GM04504 (cell line): Measurements from ENCODE around the gene HDAC10.

Experiments
- DNase-seq: peaks from one replicate; pipeline ENCODE4 v3.0.0-alpha.2; 2012; ENCODE audit warnings: low read depth

Gene HDAC10

DNA sequence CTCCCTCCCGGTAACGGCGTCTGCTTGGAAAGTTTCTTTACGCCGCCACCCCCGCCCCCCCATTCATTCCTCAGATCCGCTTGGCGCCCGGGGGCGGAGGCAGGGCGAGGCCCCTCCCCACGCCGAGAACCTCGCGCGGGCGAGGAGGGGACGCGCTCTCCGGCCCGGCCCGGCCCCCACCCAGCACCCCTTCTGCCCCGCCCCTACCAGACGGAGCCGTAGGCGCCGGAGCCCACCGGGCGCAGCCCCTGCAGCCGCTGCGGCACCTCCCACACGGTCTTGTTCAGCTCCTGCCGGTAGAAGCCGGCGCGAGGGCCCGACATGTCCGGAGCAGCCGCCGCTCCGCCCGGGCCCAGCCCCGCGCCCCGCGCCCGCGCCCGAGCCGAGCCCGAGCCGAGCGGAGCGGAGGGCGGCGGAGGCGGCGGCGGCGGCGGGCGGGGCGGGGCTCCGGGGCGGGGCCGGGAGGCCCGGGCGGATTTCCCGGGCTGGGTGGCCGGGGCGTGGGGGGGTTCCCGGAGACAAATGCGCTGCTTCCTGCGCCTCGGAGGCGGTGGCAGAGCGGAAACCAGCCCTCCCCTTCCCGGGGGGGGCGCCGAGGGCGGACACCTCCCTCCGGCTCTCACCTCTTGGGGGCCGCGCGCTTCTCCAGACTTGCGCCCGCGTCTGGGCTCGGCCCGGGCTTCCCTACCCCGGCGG is 19.1 kb upstream of the HDAC10 start, which contains the start of gene MAPK11:
Gene MAPK11 (minus strand): TSS at position 411 of the 696 bp plus-strand sequence. CDS start 88 bp downstream, at position 323.
- no peak for DNase-seq

DNA sequence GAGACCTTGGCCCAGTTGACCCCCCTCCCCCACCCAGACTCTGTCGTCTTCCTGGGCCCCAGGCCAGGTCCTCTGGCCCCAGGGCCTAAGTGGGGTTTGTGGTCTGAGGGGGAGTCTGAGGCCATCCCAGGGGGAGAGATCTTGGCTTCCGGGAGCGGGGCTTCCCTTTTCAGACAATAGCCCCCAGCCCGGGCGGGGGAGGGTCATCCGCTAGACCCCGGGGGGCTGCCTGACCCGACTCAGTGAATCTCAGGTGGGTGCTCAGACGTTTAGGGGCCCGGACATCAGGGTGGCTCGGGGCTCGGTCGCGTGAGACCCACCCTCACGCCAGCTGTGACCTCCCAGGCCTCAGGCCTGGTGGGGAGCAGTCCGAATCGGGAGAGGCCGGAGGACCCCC is 18.5 kb upstream of the HDAC10 start:
- DNase-seq = no peak

DNA sequence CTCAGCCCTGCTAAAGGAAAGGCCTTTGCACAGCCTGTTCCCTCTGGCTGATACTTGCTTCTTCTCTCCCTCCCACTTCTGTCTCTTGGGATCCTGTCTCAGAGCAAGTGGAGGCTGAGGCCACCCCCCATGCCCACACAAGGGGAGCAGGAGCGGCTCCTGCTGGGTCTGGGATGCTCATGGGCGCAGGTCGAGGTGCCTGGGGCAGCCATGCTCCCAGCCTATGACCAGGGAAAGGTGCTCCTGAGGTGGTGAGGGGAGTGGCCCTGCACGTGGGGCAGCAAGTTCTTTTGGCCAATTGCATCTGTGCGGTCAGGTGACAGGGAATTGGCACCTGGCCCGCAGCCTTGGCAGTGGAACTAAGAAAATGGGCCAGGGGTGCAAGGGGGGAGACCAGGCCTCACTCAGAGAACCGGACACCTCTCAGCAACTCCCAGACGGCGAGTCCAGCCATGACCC is 17.6 kb upstream of the HDAC10 start:
- DNase-seq = no peak

DNA sequence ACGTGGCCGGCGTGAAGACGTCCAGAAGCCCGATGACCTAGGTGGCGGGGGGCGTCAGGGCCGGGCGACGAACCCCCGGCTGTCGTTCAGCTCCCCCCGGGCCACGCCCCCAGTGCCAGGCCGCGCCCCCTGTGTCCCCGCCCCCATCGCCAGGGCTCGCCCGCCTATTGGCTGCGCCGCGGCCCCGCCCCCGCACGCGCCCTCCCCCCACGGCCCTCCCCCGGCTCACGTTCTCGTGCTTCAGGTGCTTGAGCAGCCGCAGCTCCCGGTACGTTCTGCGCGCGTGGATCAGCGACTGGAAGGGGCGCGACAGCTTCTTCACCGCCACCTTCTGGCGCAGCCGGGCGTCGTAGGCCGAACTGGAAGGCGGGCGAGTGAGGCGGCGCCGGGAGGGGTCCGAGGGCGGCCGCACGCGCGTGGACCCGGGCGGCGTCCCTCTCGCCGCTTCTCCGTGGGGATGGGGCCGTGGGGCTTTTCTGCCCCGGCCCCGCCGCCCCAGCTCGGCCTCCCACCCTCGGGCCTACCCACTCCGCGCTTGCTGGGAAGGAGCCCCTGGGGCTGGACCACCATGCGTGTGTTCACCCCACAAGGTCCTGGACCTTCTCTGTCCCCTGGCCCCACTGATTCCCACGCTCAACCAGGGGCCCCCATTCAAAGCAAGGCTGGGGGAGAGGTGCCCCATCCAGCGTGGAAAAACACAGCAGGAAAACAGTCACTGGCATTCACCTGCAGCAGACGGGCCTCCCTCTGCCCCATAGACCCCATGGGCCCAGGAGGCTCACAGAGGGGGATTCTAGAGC is 16.7 kb upstream of the HDAC10 start:
- no peak for DNase-seq

DNA sequence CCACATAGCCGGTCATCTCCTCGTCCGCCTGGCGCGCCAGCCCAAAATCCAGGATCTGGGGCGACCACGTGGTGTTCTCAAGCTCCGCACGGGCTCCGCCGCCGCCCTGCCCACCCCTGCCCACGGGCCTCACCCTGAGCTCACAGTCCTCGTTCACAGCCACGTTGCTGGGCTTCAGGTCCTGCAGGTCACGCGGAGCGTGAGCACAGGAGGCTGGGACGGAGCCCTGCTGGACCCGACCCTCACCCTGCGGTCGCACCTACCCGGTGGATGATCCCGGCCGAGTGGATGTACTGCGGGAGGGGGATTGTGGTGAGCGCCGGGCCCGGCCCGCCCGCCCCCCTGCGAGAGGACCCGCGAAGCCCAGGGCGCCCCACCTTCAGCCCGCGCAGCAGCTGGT is 15.9 kb upstream of the HDAC10 start:
- no peak for DNase-seq

DNA sequence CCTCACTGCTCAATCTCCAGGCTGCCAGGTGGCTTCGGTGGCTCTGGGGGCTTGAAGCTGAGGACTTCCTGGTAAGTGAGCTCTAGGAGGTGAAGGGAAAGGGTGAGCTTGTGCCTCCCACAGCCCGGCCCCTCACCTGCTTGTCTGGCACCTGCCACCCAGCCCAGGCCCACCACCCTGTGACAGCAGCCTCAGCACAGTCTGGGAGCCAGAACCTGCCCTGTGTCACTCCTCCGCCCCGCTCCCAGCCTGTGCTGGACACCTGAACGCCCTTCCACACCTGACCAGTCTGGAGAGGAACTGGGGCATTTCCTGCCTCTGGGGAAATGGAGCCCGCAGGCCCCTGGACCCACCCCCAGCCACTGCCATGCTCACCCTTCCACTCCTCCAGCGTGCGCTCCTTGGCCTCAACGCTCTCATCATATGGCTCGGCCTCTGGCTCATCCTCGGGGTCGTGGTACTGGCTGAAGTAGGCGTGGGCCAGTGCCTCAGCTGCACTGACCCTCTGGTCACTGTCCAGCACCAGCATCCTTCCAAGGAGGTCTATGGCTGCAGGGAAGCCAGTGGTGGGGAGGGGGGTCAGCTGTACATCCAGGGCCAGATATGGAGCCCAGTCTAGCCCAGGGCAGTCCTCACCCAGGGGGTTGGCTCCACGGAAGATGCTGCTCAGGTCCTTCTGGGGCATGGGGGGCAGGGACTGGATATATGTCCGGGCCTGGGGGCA is 14.0 kb upstream of the HDAC10 start:
- DNase-seq = no peak

DNA sequence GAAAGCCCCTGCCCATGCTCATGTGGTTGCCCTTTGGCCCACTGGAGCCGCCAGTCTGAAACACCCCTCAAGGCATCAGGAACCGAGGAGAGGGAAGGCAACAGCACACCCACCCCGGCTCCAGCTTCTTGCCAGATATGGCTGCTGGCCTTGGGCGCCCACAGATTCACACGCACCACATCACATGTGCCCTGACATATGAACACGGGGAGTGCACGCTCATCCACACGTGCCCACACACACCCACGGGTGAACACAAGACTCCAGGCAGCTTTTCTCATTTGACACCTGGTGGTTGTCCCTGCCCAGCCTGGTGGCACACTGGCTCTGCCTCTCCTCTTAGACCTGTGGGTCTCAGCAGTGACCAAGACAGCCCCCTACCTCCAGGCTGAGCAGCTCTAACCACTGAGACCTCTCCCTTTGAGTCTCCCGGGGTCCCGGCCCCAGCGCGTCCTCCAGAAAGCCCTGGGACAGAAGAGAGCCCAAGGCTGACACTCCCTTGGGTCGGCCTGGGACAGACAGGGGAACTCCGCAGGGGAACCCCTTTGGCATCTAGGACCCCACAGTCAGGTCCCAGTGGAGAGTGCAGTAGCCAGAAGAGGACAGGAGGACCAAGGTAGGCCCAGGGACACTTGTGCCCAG is 13.2 kb upstream of the HDAC10 start:
- no peak for DNase-seq

DNA sequence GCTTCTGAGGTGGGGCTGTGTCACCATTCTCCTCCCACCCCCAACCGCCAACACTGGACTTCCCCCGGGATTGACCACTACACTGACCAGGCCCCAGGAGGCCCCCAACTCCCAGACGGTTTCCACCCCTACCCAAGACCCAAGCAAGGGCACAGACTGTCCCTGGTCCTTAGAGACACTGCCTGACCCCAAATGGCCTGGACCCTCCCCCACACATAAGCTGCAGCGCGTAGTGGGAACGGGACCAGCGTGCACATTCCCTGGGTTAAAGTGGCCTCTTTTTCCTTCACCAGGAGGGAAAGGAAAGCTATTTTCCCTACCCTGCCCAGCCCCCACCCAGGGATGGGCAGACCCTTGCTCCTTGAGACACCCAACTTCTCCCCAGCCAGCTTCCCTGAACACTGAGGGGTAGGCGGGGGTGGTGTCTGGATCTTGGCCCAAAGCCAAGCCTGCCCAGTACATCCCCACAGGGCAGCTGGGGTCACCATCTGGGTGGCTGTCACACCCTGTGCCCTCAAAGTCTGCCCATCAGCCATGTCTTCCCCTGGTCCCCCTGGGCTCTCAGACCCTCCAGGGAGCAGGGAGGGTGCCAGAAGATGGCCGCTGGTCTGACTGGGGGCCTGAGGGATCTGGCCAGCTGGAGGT is 12.0 kb upstream of the HDAC10 start:
- DNase-seq = no peak

DNA sequence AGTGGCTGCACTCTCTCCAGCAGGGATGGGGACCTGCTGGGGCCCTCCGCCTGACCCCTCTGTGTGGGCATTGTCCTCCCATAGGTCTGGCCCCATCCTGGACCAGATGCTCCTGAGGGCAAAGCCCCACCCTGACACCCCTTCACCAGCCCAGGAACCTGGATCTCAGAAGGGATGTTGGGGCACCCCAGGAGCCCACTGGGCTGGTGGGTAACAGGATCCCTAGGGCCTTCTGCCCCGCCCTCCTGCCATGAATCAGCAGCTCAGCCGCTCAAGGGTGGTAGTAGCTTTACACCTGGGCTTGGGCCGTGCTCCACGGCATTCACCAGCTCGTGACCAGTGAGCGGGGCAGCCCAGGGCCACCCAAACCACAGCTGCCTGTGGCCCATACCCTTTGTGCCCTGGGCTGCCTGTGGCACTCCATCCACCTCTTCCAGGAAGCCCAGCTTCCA is 11.4 kb upstream of the HDAC10 start:
- no peak for DNase-seq

DNA sequence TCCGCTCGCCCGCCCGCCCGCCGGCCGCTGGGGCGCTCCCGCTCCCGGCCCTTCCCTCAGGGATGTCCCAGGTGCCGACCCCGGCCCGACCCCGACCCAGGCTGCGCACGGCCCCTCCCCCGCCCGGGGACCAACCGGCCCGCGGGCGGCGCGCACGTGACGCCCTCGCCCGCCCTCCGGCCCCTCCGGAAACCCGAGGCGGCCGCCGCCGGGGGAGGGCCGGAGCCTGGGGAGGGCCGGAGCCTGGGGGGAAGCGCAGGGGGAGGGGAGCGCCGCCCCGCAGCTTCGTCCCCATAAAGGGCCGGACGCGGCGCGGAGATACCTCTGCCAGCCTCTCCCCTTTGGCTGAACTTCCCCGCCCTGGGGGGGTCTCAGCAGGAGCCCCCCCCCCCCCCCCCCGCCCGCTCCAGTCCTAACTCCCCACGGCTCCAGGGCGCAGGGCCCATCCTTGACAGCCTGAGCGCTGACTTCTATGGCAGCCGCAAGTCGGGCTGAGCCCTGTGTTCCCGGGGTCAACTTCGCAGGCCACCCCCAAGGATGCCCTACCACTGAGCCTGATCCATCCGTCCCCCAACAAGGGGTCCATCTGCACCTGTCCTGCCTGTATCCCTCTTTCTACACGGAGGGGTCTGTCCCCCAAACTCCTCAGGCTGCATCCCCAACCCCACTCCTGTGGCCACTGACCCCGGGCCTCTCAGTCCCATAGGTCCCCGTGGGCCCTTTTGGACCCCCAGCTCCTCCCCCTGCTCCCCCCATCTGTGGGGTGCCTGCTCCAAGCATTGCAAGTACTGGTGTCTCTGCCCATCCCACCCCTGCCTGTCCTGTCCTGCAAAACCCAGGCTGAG is 10.8 kb upstream of the HDAC10 start, which contains the start of gene MAPK12:
Gene MAPK12 (minus strand): TSS at position 69 of the 845 bp plus-strand sequence. CDS start 174 bp downstream, outside the sequence.
- no peak for DNase-seq

DNA sequence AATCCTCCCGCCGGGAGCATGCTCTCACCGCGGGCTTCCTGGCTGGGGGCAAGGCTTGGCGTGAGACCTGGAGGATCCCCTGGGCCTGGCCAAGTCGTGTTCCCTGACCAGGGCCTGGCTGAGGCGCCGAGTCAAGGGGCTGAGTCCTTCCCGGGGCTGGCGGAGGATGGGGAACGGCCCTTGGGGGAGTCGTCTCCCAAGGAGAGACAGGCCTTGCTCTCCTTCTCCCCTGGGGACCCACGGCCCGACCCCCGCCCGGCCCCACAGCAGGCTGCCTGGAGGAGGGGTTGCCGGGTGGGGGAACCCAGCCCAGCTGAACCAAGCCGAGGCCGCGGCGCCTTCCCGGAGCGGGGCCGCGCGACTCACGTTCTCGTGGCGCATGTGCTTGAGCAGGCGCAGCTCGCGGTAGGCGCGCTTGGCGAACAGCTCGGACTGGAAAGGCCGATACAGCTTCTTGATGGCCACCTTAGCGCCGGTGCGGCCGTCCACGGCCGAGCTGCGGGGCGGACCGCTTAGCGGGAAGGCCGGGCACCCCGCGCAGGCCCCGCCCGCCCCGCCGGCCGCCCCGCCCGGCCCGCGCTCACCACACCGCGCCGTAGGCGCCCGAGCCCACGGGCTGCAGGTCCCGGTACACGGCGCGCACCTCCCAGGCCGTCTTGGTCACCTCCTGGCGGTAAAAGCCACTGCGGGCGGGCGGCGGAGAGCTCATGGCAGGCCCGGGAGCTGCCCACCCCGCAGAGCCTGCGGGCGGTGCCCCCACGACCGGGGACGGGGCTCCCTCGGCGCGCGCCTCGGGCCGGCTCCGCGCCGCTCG is 9.9 kb upstream of the HDAC10 start:
- no peak for DNase-seq

DNA sequence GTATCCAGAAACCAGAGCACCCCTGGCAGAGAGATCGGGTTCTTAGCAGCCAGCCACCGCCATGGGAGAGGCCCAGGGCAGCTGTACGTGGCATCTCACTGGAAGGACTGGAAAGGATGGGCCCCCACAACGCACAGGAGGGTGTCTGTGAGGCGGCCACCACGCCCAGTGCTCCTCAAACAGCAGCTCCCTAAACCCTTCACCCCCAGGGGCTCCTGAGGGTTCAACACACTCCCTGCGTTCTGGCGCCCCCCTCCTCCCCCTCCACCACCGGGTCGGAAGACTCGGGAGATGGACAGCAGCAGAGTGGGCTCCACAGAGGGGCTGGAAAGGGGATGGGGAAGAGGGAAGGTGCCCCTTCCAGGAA is 9.4 kb upstream of the HDAC10 start:
- DNase-seq = no peak

DNA sequence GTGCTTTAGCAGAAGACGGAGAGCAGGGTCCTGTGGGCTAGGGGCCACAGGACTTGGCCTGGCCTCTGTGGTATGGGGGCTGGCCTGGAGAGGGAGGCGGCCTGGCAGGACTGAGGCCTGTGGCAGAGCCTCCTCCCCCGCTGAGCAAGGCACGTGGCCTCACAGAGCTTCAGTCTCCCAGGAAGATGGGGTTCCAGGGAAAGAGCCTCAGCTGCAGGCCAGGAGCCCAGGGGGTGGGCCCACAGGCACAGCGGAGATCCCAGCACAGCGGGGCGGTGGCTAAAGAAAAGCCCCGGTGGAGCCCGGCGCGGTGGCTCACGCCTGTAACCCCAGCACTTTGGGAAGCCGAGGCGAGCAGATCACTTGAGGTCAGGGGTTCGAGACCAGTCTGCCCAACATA is 8.2 kb upstream of the HDAC10 start:
- no peak for DNase-seq

DNA sequence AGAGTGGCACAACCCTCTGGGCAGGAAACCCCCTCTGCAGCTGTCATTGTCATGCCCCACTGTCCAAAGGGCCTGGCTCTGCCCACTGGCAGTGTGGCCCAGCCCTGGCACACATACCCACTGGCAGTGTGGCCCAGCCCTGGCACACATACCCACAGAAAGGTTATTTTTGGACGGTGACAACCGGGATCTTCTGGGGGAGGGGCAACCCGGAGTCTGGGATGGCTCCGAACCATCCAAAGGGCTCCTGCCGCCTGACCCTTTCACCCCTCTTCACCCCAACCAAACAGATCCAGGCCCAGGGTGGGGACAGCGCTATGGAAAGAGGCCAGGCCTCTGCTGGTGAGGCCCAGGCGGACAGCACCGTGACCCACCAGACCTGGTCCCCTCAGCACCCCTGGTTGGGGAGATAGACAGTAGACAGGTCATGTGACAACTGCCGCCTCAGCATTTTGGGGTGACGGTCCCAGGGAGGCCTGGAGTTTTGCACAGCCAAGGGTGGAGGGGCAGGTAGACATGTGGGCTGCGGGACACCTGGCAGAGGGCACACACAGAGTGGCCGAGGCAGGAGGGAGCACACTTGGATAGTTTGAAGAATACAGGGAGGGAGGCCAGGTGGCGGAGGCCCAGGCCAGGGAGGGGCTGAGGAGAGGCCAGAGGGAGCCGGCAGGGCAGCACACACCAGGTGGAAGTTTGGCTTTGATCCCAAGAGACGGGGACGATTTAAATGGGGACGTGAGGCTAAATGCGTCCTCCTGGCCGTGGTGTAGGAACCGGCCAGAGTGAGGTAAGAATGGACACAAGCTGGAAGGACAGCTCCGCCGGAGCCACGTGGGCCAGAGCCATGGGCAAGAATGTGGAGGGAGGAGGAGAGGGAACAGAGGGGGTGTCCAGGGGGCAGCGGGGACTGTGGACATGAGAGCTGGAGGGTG is 7.6 kb upstream of the HDAC10 start:
- DNase-seq = no peak

DNA sequence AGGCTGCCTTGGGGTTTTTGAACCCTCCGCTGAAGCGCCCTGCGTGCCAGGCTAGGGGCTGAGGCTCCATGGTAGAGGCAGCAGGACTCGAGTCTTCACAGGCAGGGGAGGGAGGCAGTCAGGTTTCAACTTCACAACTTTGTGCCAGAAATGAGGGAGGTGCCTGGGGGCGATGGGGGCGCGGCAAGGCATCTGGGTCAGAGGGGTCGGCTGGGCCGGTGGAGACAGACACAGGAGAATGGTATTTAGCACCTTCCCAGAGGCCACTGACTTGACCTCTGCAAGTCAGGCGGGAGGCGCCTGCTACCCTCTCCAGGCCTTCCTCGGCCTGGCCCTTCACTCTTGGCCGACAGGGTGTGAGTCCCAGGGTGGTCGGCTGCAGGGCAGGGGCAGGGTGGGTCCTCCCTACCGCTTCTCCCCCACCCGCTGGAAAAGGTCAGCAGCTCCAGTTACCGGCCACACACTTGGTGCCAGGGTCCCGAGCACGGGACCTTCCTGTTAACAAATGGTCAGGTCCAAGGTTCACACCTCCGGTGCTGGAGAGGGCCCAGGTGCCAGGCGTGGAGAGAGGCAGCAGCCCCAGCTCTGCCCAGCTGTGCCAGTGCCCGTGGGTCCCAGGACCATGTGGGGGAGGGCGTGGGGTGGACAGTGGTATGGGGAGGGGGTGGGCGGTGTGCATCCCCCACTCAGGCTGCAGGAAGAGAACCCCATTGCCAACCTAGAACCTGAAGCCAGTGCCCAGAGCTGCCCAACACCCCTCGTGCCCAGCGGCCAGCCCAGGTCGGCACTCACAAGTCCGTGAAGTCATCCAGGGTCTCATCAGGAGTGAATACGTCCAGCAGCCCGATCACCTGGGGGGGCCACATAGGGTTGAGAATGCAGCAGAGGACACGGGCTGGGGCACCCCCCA is 6.6 kb upstream of the HDAC10 start:
- DNase-seq = no peak

DNA sequence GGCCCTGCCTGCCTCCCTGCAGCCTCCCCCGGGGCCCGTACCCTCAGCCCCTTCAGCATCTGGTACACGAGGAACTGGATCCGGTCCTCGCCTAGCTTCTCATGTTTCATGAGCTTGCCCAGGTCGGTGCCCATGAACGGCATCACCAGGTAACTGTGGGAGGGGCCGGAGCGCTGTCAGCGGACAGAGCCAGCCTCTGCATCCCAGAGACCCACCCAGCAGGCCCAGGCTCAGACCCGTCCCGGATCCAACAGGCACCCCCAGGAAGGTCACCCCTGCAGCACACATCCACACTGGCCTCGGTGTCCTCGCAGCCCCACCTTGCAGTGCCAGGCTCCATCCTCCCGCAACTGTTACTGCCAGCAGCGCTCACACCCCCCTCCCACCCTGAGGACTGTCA is 6.0 kb upstream of the HDAC10 start:
- DNase-seq = no peak

DNA sequence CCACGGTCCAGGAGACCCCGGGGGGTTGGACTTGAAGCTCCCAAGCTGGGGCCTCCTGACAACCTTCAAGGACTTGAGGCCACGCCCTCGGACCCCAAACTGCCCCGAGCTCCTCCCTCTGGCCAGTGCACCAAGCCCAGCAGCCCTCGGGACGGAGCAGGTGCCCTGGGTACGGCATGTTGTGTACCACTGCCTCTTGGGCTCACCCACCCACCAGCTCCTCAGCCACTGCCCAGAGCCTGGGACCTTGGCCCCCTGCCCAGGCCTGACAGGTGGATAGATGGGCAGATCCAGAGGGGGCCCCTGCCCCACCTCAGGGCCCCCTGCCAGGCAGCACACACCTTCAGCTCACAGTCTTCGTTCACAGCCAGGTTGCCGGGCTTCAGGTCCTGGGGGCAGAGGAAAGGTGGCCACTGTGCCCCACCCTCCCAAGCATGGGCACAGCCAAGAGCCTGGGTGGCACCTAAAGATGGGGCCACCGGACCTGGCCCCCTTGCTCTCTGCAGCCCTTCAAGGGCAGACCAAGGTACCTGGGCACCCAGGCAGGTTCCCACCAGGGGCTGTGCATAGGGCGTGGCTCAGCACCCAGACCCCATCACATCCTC is 5.3 kb upstream of the HDAC10 start:
- no peak for DNase-seq
